HUES48 (cell line): ENCODE data around the gene CTNNA3.

Experiments used
- H3K27ac ChIP-seq: one replicate; pipeline ENCODE4 v1.7.0; 2013; ENCODE audit warnings: low read depth, low read length, inconsistent platforms
- H3K27me3 ChIP-seq: 2 replicates; pipeline ENCODE4 v1.6.1; 2013; ENCODE audit warnings: mild to moderate bottlenecking, low read length; ENCODE audit not compliant: control insufficient read depth, insufficient read depth
- H3K36me3 ChIP-seq: 2 replicates; pipeline ENCODE4 v1.6.1; 2013; ENCODE audit warnings: low read length; ENCODE audit not compliant: control insufficient read depth, insufficient read depth
- H3K4me1 ChIP-seq: 2 replicates; pipeline ENCODE4 v1.6.1; 2013; ENCODE audit warnings: mild to moderate bottlenecking, low read length; ENCODE audit not compliant: control insufficient read depth, insufficient read depth
- H3K4me3 ChIP-seq: 2 replicates; pipeline ENCODE4 v1.5.1; 2013; ENCODE audit warnings: mild to moderate bottlenecking, low read depth, low read length
- H3K9ac ChIP-seq: 2 replicates; pipeline ENCODE4 v1.6.1; 2013; ENCODE audit warnings: mild to moderate bottlenecking, low read depth, low read length, moderate library complexity
- H3K9me3 ChIP-seq: 2 replicates; pipeline ENCODE4 v1.6.1; 2013; ENCODE audit warnings: low read length; ENCODE audit not compliant: control insufficient read depth, insufficient read depth

Gene CTNNA3

DNA sequence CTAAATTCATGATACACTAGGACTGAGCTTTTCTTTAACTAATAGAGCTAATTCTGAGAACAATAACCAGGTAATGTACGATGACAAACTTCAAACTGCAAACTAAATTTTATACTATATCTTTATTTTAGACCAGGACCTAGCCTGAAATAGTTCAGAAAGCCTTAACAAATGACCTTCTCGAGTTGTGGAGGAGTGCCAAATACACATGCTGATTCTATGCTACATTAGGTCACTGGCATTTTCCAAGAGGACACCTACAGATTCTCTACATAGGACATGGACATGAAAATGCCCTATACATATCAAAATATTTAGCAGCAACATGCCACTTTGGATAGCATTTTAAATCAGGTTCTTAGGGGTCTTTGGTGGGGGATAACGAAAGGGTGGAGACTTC lies 814.2 kb downstream of the CTNNA3 start:
- no peaks in the 10 kb centered on the region for H3K9me3 ChIP-seq
- no peak overlapping the region for H3K9ac ChIP-seq
- H3K27me3 ChIP-seq = no peaks in the 10 kb centered on the region
- H3K27ac ChIP-seq = no peak overlapping the region
- H3K4me3 ChIP-seq = no peak overlapping the region
- 0 out of 2 replicates have a peak, but pooled peaks cover 5% of the 10 kb centered on the region for H3K4me1 ChIP-seq
- no peaks in the 10 kb centered on the region for H3K36me3 ChIP-seq

DNA sequence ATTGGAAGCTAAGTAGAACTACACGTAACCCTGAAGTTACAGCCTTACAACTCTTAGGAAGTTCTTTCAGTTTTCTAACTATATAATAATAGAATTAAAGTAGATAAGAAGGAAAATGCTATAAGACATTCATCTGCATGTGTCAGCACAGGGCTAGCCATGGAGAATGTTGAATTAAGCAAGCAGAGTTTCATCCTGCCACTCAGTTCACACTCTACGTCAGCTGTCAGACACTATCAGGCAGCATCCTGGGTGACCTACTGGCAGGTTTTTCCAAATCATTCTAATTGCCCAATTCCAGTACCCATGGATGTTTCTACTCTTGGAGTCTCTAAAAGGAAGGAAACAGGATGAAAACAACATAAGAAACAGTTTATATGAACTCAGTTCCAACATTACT lies 815.2 kb downstream of the CTNNA3 start:
- H3K27ac ChIP-seq = no peak overlapping the region
- no peaks in the 10 kb centered on the region for H3K36me3 ChIP-seq
- no peak overlapping the region for H3K4me3 ChIP-seq
- H3K27me3 ChIP-seq = no peaks in the 10 kb centered on the region
- 0 out of 2 replicates have a peak, but pooled peaks cover 8% of the 10 kb centered on the region for H3K4me1 ChIP-seq
- H3K9me3 ChIP-seq = no peaks in the 10 kb centered on the region
- H3K9ac ChIP-seq = no peak overlapping the region

DNA sequence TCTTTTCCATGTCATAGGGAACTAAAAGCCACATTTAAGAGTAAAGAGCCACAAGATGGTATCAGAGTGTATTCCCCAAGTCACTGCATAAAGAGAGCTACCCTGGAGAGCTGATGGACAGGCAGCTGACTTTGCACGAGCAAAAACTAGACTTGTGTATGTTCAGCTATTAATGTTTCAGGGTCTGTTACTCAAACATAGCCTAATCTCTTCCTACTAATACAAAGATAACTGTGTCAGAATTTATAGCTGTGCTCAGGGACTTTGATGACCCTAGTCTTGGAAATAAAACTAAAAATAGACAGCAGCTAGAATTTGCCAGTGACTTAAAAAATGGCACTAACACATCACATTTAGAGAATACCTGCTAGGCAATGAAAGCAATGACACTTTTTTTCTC lies 815.7 kb downstream of the CTNNA3 start:
- Histone ChIP-seq H3K9me3 (no peaks in the 10 kb centered on the region), H3K27me3 (no peaks in the 10 kb centered on the region), H3K9ac (no peak overlapping the region), H3K36me3 (no peaks in the 10 kb centered on the region), H3K4me1 (0 out of 2 replicates have a peak, but pooled peaks cover 8% of the 10 kb centered on the region), H3K27ac (no peak overlapping the region), H3K4me3 (no peak overlapping the region)

DNA sequence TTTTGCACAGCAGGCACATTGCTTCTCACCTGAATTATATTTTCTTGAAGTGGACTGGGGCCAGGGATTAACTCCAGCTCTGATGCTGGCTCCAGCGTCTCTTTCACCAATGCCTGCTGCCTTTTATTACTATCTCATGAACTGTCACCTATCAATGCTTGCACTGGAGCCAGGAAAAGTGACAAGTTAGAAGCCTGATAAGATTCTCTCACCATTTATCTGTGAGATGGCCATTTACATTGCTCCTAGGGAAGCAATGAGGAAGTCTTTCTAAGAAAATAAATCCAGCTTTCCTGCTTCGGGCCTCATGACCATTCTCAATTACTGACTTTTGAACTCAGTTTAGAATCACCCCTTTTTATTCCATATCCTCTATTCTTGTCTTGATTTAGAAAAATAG lies 818.6 kb downstream of the CTNNA3 start:
- Histone ChIP-seq H3K27me3 (no peaks in the 10 kb centered on the region), H3K9me3 (no peaks in the 10 kb centered on the region), H3K9ac (no peak overlapping the region), H3K4me1 (0 out of 2 replicates have a peak, but pooled peaks cover 8% of the 10 kb centered on the region), H3K4me3 (no peak overlapping the region), H3K36me3 (no peaks in the 10 kb centered on the region), H3K27ac (no peak overlapping the region)

DNA sequence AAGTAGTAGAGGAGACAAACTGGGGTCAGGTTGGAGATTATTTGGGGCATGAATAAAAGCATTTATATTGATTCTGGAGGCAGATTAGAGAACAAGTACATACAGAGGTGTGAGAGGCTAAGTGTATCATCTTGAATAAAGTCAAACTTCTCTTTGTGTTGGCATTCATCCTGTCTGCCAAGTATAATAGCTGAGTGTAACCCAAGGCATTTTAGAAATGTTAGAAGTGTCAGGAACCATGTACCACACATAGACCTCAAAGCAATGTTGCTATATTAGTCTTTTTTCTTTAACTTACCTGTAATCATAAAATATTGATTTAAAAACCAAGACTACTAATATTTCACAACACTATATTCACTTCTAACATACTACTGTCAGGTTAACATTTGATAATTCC lies 826.4 kb downstream of the CTNNA3 start:
- Histone ChIP-seq H3K4me1 (no peaks in the 10 kb centered on the region), H3K9ac (no peak overlapping the region), H3K36me3 (no peaks in the 10 kb centered on the region), H3K27ac (no peak overlapping the region), H3K9me3 (no peaks in the 10 kb centered on the region), H3K4me3 (no peak overlapping the region), H3K27me3 (no peaks in the 10 kb centered on the region)

DNA sequence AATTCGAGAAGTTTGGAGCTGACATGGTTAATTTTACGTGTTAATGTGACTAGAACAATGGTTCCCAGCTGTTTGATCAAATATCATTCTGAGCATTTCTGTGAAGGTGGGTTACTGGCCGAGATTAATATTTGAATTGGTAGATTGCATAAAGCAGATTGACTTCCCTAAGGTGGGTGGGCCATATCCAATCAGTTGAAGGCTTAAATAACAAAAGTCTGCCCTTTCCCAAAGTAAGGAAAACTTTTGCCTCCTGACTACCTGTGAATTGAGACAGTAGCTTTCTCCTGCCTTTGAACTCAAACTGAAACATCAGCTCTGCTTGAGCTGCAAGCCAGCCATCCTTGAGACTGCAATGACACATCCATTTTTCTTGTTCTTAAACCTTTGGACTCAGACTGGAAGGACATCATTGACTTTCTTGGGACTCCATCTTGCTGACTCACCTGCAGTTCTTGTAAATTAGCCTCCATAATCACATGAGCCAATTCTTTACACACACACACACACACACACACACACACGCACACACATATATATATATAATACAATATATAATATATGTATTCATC lies 833.2 kb downstream of the CTNNA3 start:
- Histone ChIP-seq H3K9me3 (no peaks in the 10 kb centered on the region), H3K9ac (no peak overlapping the region), H3K4me3 (no peak overlapping the region), H3K27me3 (no peaks in the 10 kb centered on the region), H3K4me1 (no peaks in the 10 kb centered on the region), H3K27ac (no peak overlapping the region), H3K36me3 (no peaks in the 10 kb centered on the region)

DNA sequence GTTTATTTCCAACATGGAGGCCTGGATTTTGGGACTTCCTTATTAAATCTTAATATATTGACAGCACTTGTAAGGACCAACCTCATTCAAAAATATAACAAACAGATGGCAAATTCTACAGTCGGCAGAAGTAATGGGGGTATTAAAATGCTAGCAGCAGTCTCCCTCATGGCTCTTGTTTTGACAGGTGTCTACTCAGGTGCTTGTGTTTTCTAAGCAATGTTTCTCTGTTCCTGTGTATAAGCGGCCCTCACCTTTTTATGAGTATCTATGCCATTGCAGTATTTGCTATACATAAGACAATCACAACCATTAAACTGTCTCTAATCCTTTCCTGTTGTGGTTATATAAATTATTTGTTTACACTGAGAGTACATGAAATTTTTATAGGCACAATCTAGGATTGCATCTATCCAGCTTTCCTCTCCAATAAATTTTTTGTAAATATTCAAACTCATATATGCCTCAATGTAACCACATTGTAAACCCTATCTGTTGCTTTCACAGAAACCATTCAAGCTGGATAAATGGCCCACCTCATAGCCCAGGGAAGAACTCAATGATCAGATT lies 835.5 kb downstream of the CTNNA3 start:
- H3K9ac ChIP-seq = no peak overlapping the region
- no peaks in the 10 kb centered on the region for H3K4me1 ChIP-seq
- no peaks in the 10 kb centered on the region for H3K9me3 ChIP-seq
- H3K27ac ChIP-seq = no peak overlapping the region
- H3K4me3 ChIP-seq = no peak overlapping the region
- H3K36me3 ChIP-seq = no peaks in the 10 kb centered on the region
- no peaks in the 10 kb centered on the region for H3K27me3 ChIP-seq

DNA sequence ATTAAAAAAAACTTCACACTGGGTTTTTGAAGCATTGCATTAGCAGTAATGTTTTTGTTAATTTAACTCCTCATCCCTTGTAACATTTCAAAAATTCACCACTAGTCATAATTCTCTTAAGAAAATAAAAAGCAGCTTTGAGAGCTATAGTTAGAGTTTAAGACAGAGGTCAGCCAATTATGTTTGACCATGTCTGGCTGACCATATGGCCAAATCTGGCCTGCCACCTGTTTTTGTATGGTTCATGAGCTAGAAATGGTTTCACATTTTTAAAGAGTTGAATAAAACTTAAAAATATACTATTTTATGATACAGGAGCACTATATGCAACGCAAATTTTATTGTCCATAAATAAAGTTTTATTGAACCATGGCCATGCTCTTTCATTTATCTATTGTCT lies 843.2 kb downstream of the CTNNA3 start:
- Histone ChIP-seq H3K9me3 (no peaks in the 10 kb centered on the region), H3K4me3 (no peak overlapping the region), H3K4me1 (peaks cover 2% of the 10 kb centered on the region; the same call in 1 of the 2 replicates), H3K27me3 (no peaks in the 10 kb centered on the region), H3K36me3 (no peaks in the 10 kb centered on the region), H3K9ac (no peak overlapping the region), H3K27ac (no peak overlapping the region)

DNA sequence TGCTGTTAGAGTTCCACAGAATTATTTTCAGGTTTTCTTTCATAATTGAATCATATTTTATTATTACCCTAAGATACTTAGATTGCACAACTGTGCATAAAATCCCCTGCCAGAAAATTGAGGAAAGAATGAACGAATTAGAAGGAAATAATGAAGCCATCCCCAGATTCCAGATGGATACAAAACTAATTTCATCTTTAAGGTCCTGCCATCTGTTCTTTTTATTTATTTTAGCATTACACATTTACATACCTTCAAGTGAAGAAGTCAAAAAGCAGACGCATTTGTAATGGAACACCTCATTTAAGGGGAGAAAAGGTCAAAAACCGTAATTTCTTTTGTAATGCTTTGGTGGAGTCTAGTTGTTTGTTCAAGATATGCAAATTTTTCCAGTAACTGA lies 847.1 kb downstream of the CTNNA3 start:
- H3K27ac ChIP-seq = no peak overlapping the region
- H3K9me3 ChIP-seq = no peaks in the 10 kb centered on the region
- H3K4me1 ChIP-seq = peaks cover 14% of the 10 kb centered on the region; the same call in 1 of the 2 replicates
- H3K36me3 ChIP-seq = no peaks in the 10 kb centered on the region
- no peak overlapping the region for H3K4me3 ChIP-seq
- H3K27me3 ChIP-seq = no peaks in the 10 kb centered on the region
- H3K9ac ChIP-seq = no peak overlapping the region

DNA sequence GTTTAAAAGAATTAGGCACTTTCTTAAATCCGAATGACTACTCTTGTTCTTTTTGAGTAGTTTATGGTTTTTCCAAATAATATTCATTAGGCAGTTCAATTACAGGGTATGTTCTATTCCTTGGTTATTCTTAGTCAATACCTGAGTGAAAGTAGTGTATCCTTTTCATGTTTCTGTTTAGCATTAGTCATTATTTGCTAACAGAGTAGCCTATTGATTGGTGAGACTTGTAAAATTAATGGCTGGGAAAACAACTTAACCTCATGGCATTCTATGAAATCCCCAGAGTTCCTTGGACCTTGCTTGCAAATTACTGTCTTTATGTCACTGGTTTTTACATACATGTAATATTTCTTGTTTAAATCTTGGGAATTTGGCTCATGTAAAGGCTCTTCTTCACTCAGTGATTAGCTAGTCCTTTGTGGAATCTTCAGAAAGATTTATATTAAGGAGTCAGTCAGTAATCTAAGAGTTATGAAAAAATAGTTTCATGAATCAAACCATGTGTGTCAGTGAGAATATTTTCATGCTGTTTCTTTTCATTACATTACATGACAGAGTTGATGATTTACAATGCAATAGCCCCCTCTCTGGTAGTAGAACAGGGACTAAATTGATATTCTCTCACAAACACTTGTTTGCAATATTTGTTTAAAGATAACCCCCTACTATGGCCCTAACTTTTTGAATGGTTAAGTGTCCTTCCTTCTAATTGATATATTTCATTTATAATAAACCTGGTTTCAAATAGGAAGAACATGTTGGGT lies 851.6 kb downstream of the CTNNA3 start:
- Histone ChIP-seq H3K27me3 (no peaks in the 10 kb centered on the region), H3K9me3 (no peaks in the 10 kb centered on the region), H3K27ac (no peak overlapping the region), H3K36me3 (no peaks in the 10 kb centered on the region), H3K4me1 (peaks cover 20% of the 10 kb centered on the region; the same call in 1 of the 2 replicates), H3K9ac (no peak overlapping the region), H3K4me3 (no peak overlapping the region)

DNA sequence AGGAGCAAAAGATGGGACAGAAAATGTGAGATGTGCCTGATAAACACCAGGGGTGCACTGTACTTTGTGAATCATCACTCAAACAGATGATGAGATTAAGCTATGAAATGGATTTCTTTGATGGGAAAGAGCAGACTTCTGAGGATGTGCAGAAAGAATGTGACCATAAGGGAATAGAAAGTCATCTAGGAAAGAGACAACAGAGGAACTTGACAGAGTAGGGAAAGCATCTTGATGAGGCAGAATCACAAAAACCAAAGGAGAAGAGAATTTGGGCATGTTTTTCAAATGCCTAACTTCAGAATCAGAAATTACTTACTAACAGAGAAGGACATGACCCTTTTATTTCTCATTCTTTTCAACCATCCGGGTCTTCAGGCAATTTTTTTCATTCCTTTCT lies 852.6 kb downstream of the CTNNA3 start:
- no peak overlapping the region for H3K27ac ChIP-seq
- H3K9ac ChIP-seq = no peak overlapping the region
- H3K4me3 ChIP-seq = no peak overlapping the region
- H3K27me3 ChIP-seq = no peaks in the 10 kb centered on the region
- H3K4me1 ChIP-seq = peaks cover 20% of the 10 kb centered on the region; the same call in 1 of the 2 replicates
- H3K36me3 ChIP-seq = no peaks in the 10 kb centered on the region
- H3K9me3 ChIP-seq = no peaks in the 10 kb centered on the region
